GM08714 (cell line): ENCODE data around the gene MSH2.
"Not testable (repeated sequence)": the region's sequence is repeated elsewhere in the genome, so short reads cannot be mapped to it uniquely, and the experiment has no call there.

Experiments used
- H3K4me3 ChIP-seq: fragments of 200-500 bp; sonication (Bioruptor generic); 2 replicates; pipeline ENCODE4 v1.5.1; 2014; ENCODE audit warnings: mild to moderate bottlenecking, low read length, inconsistent platforms
- ZNF274 ChIP-seq: IDR thresholded peaks from 2 replicates; pipeline ENCODE4 v1.6.1; 2012; ENCODE audit warnings: mild to moderate bottlenecking, low read depth, low read length

Gene MSH2

DNA sequence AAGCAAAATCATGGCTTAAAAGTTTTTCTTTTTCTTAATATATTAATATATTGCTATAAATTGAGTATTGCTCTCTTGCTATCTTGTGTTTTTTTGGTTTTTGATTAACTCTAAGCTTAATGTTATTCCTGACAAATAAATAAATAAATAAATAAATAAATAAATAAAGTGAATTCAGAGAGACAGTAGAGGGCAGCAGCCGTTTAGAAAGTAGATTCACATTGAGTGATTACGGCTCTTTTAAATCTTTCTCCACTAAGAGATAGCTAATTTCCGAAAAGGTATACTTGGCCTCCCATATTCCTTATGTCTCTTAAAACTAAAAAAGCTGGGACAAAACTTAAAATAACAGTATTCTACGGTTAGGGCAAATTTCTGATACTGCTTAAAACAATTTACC, 34.3 kb downstream of the MSH2 start:
- H3K4me3 ChIP-seq = no peak overlapping the region
- TF ChIP-seq ZNF274 = no peak

GRCh38 chr2:47438106-47438505, 35.1 kb downstream of the MSH2 start:
- no peak for TF ChIP-seq ZNF274

GRCh38 chr2:47438783-47439182, 35.8 kb downstream of the MSH2 start:
- H3K4me3 ChIP-seq = no peak overlapping the region

More at GRCh38 chr2:47438106-47438505, 35.1 kb downstream of the MSH2 start:
- H3K4me3 ChIP-seq = no peak overlapping the region

DNA sequence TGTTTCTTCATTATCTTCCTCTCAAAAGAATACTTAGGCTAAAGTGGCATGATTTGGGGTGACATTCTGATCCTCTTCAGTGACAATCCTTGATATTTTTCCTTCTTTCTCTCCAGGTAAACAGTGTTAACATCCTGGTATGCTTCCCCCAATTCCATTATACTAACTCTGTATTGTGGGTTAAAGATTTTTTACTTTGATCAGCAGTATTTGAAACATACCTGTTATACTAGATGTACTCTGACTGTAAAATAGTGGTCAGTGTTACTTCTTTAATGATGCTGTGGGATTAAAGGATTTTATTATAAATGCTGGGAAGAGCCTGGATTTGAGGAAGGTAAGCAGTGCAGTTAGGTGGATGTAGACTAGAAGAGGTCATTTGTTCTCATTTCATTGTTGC, 48.8 kb downstream of the MSH2 start:
- no peak overlapping the region for H3K4me3 ChIP-seq
- TF ChIP-seq ZNF274 = no peak

More at GRCh38 chr2:47438783-47439182, 35.8 kb downstream of the MSH2 start:
- TF ChIP-seq ZNF274 = no peak

DNA sequence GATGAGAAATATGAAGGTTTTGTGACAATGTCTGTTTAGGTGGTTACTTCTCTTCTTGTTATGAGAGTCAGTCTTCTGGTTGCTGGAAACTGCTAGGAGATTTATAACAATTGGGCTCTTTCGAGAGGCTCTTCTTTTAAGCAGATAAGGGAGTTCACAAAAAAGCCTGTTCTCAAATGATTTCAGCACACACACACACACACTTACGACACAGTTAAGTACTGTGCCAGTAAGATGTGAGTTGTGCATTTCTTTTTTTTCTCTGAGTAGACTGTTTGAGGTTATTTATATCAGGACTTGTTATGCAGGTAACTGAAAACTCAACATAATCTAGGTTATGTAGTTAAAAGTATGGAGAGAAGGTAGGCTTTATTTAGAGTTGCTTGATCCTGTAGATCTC, 49.8 kb downstream of the MSH2 start:
- TF ChIP-seq ZNF274 = no peak
- H3K4me3 ChIP-seq = no peak overlapping the region

DNA sequence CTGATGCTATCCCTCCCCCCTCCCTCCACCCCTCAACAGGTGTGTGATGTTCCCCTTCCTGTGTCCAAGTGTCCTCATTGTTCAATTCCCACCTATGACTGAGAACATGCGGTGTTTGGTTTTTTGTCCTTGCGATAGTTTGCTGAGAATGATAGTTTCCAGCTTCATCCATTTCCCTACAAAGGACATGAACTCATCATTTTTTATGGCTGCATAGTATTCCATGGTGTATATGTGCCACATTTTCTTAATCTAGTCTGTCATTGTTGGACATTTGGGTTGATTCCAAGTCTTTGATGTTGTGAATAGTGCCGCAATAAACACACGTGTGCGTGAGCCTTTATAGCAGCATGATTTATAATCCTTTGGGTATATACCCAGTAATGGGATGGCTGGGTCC, 51.9 kb downstream of the MSH2 start:
- H3K4me3 ChIP-seq = not testable (repeated sequence)

GRCh38 chr2:47455411-47455810, 52.5 kb downstream of the MSH2 start:
- H3K4me3 ChIP-seq = no peak overlapping the region
- no peak for TF ChIP-seq ZNF274

- TF ChIP-seq ZNF274 = no peak
Measured at GRCh38 chr2:47456851-47457250, 53.9 kb downstream of the MSH2 start.

DNA sequence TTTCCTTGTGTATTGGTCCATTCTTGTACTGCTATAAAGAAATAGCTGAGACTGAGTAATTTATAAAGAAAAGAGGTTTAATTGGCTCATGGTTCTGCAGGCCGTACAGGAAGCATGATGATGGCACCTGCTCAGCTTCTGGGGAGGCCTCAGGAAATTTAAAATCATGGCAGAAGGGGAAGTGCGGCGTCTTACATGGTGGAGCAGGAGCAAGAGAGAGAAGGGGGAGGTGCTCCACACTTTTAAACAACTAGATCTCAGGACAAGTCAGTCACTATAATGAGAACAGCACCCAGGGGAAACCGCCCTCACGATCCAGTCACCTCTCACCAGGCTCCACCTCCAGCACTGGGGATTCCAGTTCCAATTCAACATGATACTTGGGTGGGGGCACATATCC, 54.3 kb downstream of the MSH2 start:
- no peak overlapping the region for H3K4me3 ChIP-seq
- TF ChIP-seq ZNF274 = no peak

More at GRCh38 chr2:47456851-47457250, 53.9 kb downstream of the MSH2 start:
- H3K4me3 ChIP-seq = no peak overlapping the region

DNA sequence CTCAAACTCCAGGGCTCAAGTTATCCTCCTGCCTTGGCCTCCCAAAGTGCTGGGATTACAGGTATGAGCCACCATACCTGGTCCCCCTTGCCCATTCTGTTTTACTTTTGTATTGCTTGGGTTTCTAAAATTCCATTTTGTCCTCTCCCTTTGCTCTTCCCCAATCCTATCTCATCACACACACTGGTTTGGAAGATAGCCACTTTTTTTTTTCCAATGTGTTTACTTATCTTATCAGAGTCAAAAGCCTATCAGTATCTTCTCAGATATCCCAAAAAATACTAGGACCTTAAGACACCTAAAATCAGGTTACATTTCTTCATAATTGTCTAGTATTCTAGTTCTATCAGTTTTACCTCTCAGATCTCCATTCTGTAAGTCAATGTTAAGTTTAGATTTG, 56.1 kb downstream of the MSH2 start:
- no peak overlapping the region for H3K4me3 ChIP-seq
- TF ChIP-seq ZNF274 = no peak

DNA sequence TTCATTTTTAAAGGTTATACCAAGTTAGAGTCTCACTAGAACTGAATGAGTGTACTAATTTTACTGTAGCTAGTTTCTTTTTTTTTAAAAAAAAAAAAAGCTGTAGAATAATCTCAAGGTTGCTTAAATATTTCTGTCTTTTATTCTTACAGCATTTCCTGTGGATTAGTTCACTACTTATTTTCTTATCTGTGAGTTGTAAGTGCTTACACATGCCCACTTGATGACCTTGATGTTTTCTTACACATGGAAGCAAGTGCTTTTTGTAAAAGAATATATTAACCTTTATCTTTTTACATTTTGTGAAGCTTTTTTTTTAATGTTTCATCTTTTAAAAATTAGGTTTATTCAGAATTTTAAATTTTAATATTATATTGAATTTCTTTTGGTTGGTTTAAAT, 57.8 kb downstream of the MSH2 start:
- no peak for TF ChIP-seq ZNF274
- H3K4me3 ChIP-seq = no peak overlapping the region

DNA sequence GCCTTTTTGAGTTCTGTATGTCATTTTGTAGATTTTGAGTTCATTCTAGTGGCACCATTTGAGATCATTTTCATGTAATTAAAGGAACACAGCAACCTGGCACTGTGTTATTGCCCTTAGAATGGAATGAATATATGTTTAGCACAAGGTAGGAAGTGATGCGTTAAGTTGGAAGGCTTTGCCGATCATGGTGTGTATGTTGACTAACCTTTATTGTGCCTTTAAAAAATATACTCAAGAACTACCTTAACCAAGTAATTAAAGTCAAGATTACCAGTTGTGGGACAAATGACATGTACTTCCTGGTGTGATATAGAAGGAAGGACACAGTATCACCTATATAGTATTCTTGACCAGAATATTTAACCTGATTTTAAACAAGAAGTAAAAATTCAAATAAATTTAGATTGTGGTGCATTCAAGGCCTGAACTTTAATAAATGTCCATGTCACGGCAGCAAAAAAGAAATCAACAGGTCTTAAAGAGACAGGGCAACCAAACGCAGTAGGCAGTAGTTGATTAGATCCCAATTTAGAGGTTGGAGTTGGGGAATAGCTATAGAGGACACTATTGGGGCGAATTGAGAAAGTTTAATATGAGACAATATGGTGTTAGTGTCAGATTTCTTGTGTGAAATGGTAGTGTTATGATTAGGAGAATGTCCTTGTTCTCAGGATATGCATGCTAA, 68.6 kb downstream of the MSH2 start:
- TF ChIP-seq ZNF274 = no peak
- no peak overlapping the region for H3K4me3 ChIP-seq

DNA sequence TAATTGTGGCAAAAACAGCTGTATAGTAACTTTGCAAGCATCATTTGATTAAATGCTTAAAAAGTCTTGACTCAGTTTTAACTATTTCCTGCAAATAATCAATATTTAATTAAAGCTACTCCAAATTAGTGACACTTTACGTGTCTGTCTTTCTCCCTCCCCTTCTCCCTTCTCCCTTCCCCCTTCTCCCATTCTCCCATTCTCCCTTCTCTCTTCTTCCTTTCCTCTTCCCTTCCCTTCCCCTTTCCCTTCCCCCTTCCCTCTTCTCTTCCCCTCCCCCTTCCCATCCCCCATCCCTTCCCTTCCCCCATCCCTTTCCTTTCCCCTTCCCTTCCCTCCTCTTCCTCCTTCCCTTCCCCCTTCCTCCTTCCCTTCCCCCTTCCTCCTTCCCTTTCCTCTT, 76.9 kb downstream of the MSH2 start:
- no peak overlapping the region for H3K4me3 ChIP-seq
- no peak for TF ChIP-seq ZNF274

DNA sequence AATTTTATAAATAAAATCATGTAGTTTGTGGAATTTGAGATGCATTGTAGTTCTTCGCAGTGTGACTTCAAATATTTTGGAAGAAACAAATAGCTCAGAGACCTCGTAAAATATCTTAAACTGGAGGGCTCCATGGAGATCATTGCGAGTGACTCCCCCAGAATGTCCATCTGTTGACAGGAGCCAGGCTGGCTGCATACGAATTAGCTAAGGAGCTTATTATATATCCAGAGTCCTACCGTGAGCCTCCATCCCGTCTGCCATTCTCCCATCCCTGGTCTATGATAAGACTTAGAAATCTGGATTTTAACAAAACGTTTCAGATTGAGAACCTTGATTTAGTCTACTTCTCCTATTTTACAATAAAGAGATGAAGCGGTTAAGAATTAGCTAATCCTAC, 80.2 kb downstream of the MSH2 start:
- no peak for TF ChIP-seq ZNF274
- no peak overlapping the region for H3K4me3 ChIP-seq

GRCh38 chr2:47484396-47484795, 81.4 kb downstream of the MSH2 start:
- TF ChIP-seq ZNF274 = no peak
- H3K4me3 ChIP-seq = no peak overlapping the region

- no peak overlapping the region for H3K4me3 ChIP-seq
- no peak for TF ChIP-seq ZNF274
Measured at GRCh38 chr2:47485177-47485576, 82.2 kb downstream of the MSH2 start.
